DND-41 (cell line): ENCODE data around the gene DKK1.

Experiments
- ATAC-seq: fragments of 200-7000 bp; cut with Tn5 transposase; 3 replicates; pipeline ENCODE4 v1.9.1; 2021; ENCODE audit warnings: low read depth; ENCODE audit not compliant: insufficient read depth
- DNase-seq: peaks from one replicate; pipeline ENCODE4 v3.0.0-alpha.2; 2020
- H2AFZ ChIP-seq: 2 replicates; pipeline ENCODE4 v1.6.0; 2012; ENCODE audit warnings: low read depth, low read length
- H3K27ac ChIP-seq: 2 replicates; pipeline ENCODE4 v1.5.1; 2012; ENCODE audit warnings: low read length, inconsistent platforms
- H3K27me3 ChIP-seq: fragments of 200-600 bp; sonication (generic); 2 replicates; pipeline ENCODE4 v1.6.0; 2012; ENCODE audit warnings: low read length, mild to moderate bottlenecking, inconsistent platforms; ENCODE audit not compliant: insufficient read depth, poor library complexity
- H3K36me3 ChIP-seq: 2 replicates; pipeline ENCODE4 v1.5.1; 2012; ENCODE audit warnings: low read length, inconsistent platforms; ENCODE audit not compliant: insufficient read depth
- H3K4me1 ChIP-seq: 2 replicates; pipeline ENCODE4 v1.5.1; 2012; ENCODE audit warnings: mild to moderate bottlenecking, low read length; ENCODE audit not compliant: insufficient read depth
- H3K4me2 ChIP-seq: 2 replicates; pipeline ENCODE4 v1.6.0; 2012; ENCODE audit warnings: mild to moderate bottlenecking, moderate library complexity, low read length, inconsistent platforms; ENCODE audit not compliant: insufficient read depth
- H3K4me3 ChIP-seq, 2 experiments: fragments of 200-600 bp in 1 of 2; shearing (Covaris generic) in 1 of 2; 2 replicates each; pipeline ENCODE4 v1.5.1; 2012 to 2016; ENCODE audit warnings: inconsistent platforms in 2 of 2, low read length in 2 of 2, mild to moderate bottlenecking in 2 of 2, low read depth in 1 of 2, moderate library complexity in 1 of 2
- H3K79me2 ChIP-seq: 2 replicates; pipeline ENCODE4 v1.6.0; 2012; ENCODE audit warnings: low read length, inconsistent platforms; ENCODE audit not compliant: insufficient read depth
- H3K9ac ChIP-seq: 2 replicates; pipeline ENCODE4 v1.6.0; 2012; ENCODE audit warnings: low read depth, mild to moderate bottlenecking, inconsistent platforms, low read length, moderate library complexity
- H3K9me3 ChIP-seq: 2 replicates; pipeline ENCODE4 v1.5.1; 2012; ENCODE audit warnings: low read length, moderate library complexity, mild to moderate bottlenecking, inconsistent platforms; ENCODE audit not compliant: insufficient read depth, severe bottlenecking
- H4K20me1 ChIP-seq: 2 replicates; pipeline ENCODE4 v1.6.0; 2012; ENCODE audit warnings: low read length; ENCODE audit not compliant: insufficient read depth
- CTCF ChIP-seq: IDR thresholded peaks from 2 replicates; pipeline ENCODE4 v1.5.1; 2012; ENCODE audit warnings: borderline replicate concordance, low read length, moderate library complexity, mild to moderate bottlenecking; ENCODE audit not compliant: poor library complexity, severe bottlenecking; ENCODE audit errors: extremely low read depth
- EZH2 ChIP-seq: IDR thresholded peaks from 3 replicates; pipeline ENCODE4 v1.6.1; 2012; ENCODE audit warnings: borderline replicate concordance, low read depth, mild to moderate bottlenecking, moderate library complexity, low read length, inconsistent platforms; ENCODE audit not compliant: severe bottlenecking

The DKK1 gene

GRCh38 chr10:52313933-52314821, at the start of gene DKK1:
DKK1 (plus strand) TSS chr10:52314281; CDS start chr10:52314435, 154 bp downstream.
- no peaks in the 10 kb centered on the region for H3K36me3 ChIP-seq
- H3K9ac ChIP-seq: no peak within 1 kb of the TSS
- H3K27ac ChIP-seq: no peak within 1 kb of the TSS
- no peak within 1 kb of the TSS for H3K4me2 ChIP-seq
- no peaks in the 10 kb centered on the region for H3K4me1 ChIP-seq
- no peak within 1 kb of the TSS for H2AFZ ChIP-seq
- H3K79me2 ChIP-seq: no peaks in the 10 kb centered on the region
- H3K9me3 ChIP-seq: no peaks in the 10 kb centered on the region
- no peaks in the 10 kb centered on the region for H3K27me3 ChIP-seq
- DNase-seq (no peak), ATAC-seq (no peak)
- TF ChIP-seq CTCF (no peak), EZH2 (no peak)
- H4K20me1 ChIP-seq: no peaks in the 10 kb centered on the region
- H3K4me3 ChIP-seq: no peak within 1 kb of the TSS

GRCh38 chr10:52265131-52265926, 48.8 kb upstream of the DKK1 start:
- ATAC-seq: no peak
- DNase-seq: no peak
- Histone ChIP-seq H3K27ac (no peak overlapping the region), H3K4me3 (no peak overlapping the region), H3K79me2 (no peaks in the 10 kb centered on the region), H3K36me3 (no peaks in the 10 kb centered on the region), H3K4me2 (no peak overlapping the region), H3K4me1 (no peaks in the 10 kb centered on the region), H3K27me3 (no peaks in the 10 kb centered on the region), H3K9ac (no peak overlapping the region), H3K9me3 (no peaks in the 10 kb centered on the region), H4K20me1 (no peaks in the 10 kb centered on the region), H2AFZ (no peak overlapping the region)
- TF ChIP-seq CTCF: no peak
- no peak for TF ChIP-seq EZH2

GRCh38 chr10:52266858-52267257, 47.2 kb upstream of the DKK1 start:
- TF ChIP-seq CTCF: no peak
- TF ChIP-seq EZH2: no peak
- no peak overlapping the region for H3K4me3 ChIP-seq
- no peak for ATAC-seq

More at GRCh38 chr10:52266858-52267257, 47.2 kb upstream of the DKK1 start:
- no peaks in the 10 kb centered on the region for H3K9me3 ChIP-seq
- H2AFZ ChIP-seq: no peak overlapping the region
- no peak overlapping the region for H3K27ac ChIP-seq
- H3K4me1 ChIP-seq: no peaks in the 10 kb centered on the region
- H3K36me3 ChIP-seq: no peaks in the 10 kb centered on the region
- no peaks in the 10 kb centered on the region for H3K79me2 ChIP-seq
- no peak overlapping the region for H3K4me2 ChIP-seq
- no peaks in the 10 kb centered on the region for H4K20me1 ChIP-seq
- DNase-seq: no peak
- H3K27me3 ChIP-seq: no peaks in the 10 kb centered on the region
- no peak overlapping the region for H3K9ac ChIP-seq
